HG02588 (cell line): Measurements from ENCODE around the gene MKNK1.
"Not testable (repeated sequence)": the region's sequence is repeated elsewhere in the genome, so short reads cannot be mapped to it uniquely, and the experiment has no call there.

Source experiments
- ATAC-seq: cut with Tn5 transposase; IDR thresholded peaks from one replicate; pipeline ENCODE4 v1.9.1; 2021; ENCODE audit warnings: mild to moderate bottlenecking, moderate library complexity; ENCODE audit not compliant: unreplicated experiment

The MKNK1 gene

DNA sequence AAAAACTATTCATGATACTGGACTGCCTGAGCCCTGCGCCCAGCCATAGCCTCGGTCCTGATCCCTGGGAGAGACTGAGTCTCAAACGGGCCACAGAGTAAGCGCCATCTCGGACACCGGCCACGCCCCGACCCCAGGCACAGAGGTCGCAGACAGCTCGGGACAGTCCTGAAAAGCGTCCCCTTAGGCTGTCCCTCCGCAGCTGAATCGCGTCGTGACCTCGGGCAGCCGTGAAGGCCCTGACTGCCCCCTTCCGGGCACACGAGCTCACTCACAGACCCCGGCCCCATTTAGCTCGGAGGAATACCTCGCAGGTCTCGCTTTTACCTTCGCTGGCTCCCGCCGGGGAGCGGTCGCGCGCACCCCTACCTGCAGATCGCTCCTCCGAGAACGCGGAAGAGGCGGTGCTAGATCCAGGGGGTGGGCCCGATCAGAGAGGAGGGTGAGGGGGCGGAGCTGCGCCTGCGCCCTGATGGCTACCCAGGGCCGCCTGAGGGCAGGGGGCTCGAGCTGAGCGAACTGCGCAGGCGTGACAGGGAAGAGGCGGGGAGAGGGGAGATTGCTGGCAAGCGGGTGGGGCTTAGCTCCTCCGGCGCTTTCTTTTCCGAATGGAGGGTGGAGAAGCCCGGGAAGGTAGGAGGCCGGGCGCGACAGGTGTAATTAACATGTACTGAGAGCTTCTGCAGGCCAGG, at the start of gene MKNK1:
Gene MKNK1 (minus strand): TSS at position 411 of the 692 bp plus-strand sequence. CDS start 20,941 bp downstream, outside the sequence.
- ATAC-seq, result peak; percentile 94

DNA sequence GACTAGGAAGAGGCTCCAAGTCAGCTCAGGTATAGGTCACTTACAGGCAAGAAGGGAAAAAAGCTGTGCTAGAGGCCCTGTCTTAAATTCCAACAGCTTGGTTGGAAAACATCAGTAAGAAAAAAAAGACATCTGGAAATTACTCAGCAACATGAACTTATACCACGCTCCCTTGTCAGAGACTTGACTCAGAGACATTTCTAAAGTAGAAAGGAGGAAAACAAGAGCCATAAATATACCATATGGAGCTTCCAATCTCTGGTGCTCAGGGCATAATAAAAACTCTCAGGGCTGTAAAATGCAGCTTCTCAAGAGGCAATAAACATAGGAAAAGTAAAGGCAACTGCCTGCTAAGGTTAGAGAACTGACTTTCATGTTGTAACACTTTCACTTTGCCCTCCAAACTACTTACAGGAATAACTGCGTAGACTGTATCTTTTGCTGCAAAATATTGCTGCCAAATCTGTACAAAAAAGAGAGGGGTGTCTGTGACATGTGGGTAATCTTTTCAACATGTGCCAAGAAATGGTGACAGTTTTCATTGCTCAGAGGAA, 49.4 kb upstream of the MKNK1 start:
- no peak for ATAC-seq

DNA sequence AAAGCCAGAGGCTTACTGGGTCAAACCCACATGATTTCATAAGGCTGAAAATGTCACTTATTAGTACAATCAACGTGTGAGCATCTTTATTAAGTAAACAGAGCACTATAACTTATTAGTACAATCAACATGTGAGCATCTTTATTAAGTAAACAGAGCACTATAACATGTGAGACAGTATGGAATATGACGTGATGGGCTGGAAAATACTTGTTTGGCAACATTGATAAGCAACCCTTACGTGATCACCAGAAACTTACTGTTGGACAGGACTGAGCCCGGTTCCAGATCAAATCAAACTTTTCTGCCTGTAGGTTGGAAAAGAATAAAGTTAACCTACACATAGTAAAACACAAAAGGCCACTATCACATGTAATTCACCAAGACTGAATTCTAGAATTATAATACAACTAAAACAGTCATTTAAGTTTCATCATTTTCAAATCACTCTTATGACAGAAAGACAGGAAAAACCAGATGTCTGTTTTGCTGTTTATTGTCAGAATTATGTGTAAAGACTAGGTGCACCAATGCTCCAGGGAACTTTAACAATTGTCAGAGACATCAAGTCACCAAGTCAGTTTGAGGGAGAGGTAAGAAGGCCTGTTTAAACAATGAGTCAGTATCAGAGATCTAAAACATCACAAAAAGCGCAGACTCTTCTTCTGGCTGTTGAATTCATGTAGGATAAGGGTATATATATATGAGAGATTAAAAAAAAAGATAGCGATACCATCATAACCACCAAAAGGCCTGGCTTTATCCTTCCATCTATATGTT, 48.4 kb upstream of the MKNK1 start:
- ATAC-seq, result no peak

GRCh38 chr1:46651152-46651551, 47.1 kb upstream of the MKNK1 start:
- ATAC-seq, result not testable (repeated sequence)

DNA sequence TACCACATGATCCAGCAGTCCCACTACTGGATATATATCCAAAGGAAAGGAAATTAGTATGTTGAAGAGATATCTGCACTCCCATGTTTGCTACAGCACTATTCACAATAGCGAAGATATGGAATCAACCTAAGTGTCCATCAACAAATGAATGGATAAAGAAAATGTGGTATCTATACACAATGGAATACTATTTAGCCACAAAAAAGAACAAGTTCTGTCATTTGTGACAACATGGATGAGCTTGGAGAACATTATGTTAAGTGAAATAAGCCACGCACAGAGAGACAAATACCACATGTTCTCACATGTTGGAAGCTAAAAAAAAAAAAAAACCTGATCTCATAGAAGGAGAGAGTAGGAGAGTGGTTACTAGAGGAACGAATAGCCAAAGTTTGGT, 46.4 kb upstream of the MKNK1 start:
- ATAC-seq, result no peak

DNA sequence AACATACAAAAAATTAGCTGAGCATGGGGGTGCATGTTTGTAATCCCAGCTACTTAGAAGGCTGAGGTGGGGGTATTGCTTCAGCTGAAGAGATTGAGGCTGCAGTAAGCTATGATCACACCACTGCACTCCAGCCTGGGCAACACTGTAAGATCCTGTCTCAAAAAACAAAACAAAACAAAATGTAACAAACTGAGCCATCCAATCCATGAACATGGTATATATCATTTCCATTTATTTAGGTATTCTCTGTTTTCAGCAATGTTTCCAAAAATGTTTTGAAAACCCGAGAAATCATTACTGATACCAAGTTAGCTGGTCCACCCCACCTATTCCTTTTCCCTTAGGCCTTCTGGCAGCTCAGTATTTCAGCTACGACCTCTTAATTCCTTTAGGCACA, 45.7 kb upstream of the MKNK1 start:
- ATAC-seq, result no peak

GRCh38 chr1:46647611-46648010, 43.5 kb upstream of the MKNK1 start:
- ATAC-seq, result no peak

DNA sequence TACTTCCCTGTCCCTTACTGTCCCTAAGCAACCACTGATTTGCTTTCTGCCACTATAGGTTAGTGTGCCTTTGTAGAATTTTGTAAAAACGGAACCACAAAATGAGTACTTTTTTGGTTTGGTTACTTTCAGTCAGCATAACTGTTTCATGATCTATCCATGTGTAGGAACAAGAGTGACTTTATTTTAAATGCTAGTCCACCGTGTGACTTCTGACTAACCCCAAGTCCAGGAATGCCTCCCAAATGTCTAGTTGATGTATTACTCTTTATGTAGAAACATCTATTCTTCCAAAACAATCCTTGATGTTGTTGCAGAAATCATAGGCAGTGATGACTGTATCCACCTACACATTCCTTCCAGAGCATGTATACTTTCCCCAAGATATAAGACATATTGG, 42.8 kb upstream of the MKNK1 start:
- no peak for ATAC-seq

DNA sequence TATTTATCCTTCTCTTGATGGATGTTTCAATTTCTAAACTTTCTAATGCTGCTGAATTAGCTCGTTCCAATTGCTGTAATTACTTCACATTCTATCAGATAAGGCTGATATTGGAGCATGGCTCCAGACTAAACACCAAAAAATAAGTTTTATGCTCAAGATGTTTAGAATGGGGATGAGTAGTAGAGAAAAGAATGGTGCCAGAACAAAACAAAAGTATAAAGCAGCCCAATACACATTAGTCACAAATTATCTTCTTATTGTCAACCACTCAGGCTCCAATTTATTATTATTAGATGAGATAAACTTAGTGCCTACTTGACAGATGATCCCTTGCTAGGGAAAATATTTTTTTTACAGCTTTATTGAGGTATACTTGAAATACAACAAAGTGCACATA, 42.3 kb upstream of the MKNK1 start:
- ATAC-seq, result no peak

- no peak for ATAC-seq
Measured at GRCh38 chr1:46645815-46646214, 41.7 kb upstream of the MKNK1 start.

DNA sequence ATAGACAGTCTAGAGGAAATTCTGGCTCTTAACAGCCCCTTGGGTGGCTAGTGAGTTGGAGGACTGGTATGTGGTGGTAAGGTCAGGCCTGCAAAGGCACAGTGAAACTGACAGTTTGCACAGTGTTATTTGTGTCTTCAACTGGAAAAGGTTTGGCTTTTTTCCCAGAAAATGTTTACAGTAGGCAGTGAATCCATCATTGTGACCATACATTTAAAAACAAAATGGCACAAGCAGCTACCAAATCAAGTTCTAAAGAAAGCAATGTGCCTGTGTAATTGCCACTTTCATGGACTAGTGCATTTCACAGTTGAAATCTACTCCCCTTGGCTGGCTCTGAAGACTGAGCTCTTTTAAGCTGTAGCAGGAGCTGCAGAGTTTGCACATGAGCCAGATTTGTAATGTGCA, 39.3 kb upstream of the MKNK1 start:
- no peak for ATAC-seq

- no peak for ATAC-seq
Measured at GRCh38 chr1:46642115-46642680, 38.1 kb upstream of the MKNK1 start.

GRCh38 chr1:46639547-46639946, 35.5 kb upstream of the MKNK1 start:
- no peak for ATAC-seq

DNA sequence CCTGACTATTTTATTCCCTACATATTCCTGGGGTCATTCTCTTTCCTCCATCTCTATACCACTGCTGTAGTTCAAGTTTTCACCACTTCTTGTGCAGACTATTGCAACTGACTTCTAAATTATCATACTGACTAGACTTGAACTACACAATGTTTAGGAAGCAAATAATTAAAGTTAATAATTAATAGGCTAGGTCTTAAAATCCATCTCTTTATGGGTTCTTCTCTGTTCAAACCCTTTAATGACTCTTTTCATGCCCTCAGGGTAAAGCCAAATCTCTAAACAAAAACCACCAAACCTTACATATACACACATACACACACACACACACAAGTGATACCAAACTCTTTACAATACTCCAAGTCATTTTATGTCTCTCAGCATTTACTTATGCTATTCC, 34.9 kb upstream of the MKNK1 start:
- no peak for ATAC-seq

GRCh38 chr1:46637444-46638083, 33.5 kb upstream of the MKNK1 start:
- ATAC-seq, result no peak

GRCh38 chr1:46635205-46635604, 31.1 kb upstream of the MKNK1 start:
- ATAC-seq, result no peak

DNA sequence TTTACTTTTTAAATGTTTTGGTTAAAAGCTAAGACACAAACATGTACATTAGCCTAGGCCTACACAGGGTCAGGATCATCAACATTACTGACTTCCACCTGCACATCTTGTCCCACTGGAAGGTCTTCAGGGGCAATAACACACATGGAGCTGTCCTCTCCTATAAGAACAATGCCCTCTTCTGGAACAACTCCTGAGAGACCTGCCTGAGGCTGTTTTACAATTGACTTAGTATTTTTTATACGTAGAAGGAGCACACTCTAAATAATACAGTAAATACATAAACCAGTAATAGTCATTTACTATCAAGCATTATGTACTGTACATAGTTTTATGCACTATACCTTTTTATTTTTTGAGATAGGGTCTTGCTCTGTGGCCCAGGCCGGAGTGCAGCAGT, 26.7 kb upstream of the MKNK1 start:
- ATAC-seq, result no peak

GRCh38 chr1:46623743-46624644, 19.9 kb upstream of the MKNK1 start:
- no peak for ATAC-seq

- ATAC-seq, result no peak
Measured at GRCh38 chr1:46622344-46622743, 18.3 kb upstream of the MKNK1 start.

GRCh38 chr1:46621930-46622329, 17.9 kb upstream of the MKNK1 start:
- ATAC-seq, result no peak
